Bronchial epithelial cell (primary cell): ENCODE measurements around the gene PRICKLE2. TPM values are rescaled to one million over a fixed set of nuclear protein-coding genes. Genes with fewer than 3 reads are reported as not detected.

ENCODE experiments used
- DNase-seq: peaks from one replicate; pipeline ENCODE4 v3.0.0-alpha.2; 2010; ENCODE audit warnings: low read depth
- FAIRE-seq: peaks from 2 replicates; lab custom pipeline; 2011; peaks lifted over from hg19 to GRCh38; lab: Jason Lieb, UNC
- H3K27me3 ChIP-seq: 2 replicates; pipeline ENCODE4 v1.5.1; 2011; ENCODE audit warnings: low read length; ENCODE audit not compliant: control insufficient read depth, insufficient read depth
- H3K36me3 ChIP-seq: 2 replicates; pipeline ENCODE4 v1.5.1; 2011; ENCODE audit warnings: low read length; ENCODE audit not compliant: control insufficient read depth, insufficient read depth
- H3K4me3 ChIP-seq: 2 replicates; pipeline ENCODE4 v1.5.1; 2011; ENCODE audit warnings: mild to moderate bottlenecking, low read depth, low read length, control low read depth
- total RNA-seq: library from RNA; depleted of rRNA; stranded (reverse); fragments of >200 nt; gene quantifications from 2 replicates; pipeline ENCODE4 v1.2.1, GENCODE V29; 2014
- TF ChIP-seq, protein P1 (sequence below): IDR thresholded peaks from 2 replicates; pipeline ENCODE4 v1.5.1; 2011; ENCODE audit warnings: mild to moderate bottlenecking, moderate library complexity, low read length, control low read depth, inconsistent platforms; ENCODE audit not compliant: insufficient read depth, severe bottlenecking

PRICKLE2 gene
- total RNA-seq, 1 donor from 2014 or later: 2.4 TPM

DNA sequence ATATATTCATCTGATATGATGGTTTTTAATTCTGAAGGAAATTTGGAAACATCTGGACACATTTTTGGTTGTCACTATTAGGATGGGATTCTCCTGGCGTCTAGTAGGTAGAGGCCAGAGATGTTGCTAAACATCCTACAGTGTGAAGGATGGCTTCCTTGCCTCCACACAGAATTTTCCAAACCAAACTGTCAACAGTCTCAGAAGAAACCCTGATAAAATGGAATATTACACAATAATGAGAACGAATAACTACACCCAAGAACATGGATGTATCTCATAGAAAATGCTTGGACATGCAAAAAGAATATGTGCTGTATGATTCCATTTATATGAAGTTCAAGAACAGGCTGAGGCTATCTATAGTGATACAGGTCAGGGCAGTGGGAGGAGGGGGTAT lies 122.1 kb downstream of the PRICKLE2 start:
- FAIRE-seq (no peak), DNase-seq (no peak)
- TF ChIP-seq, protein P1, sequence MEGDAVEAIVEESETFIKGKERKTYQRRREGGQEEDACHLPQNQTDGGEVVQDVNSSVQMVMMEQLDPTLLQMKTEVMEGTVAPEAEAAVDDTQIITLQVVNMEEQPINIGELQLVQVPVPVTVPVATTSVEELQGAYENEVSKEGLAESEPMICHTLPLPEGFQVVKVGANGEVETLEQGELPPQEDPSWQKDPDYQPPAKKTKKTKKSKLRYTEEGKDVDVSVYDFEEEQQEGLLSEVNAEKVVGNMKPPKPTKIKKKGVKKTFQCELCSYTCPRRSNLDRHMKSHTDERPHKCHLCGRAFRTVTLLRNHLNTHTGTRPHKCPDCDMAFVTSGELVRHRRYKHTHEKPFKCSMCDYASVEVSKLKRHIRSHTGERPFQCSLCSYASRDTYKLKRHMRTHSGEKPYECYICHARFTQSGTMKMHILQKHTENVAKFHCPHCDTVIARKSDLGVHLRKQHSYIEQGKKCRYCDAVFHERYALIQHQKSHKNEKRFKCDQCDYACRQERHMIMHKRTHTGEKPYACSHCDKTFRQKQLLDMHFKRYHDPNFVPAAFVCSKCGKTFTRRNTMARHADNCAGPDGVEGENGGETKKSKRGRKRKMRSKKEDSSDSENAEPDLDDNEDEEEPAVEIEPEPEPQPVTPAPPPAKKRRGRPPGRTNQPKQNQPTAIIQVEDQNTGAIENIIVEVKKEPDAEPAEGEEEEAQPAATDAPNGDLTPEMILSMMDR: no peak
- H3K4me3 ChIP-seq: no peak overlapping the region
- no peaks in the 10 kb centered on the region for H3K27me3 ChIP-seq
- H3K36me3 ChIP-seq: peaks cover 2% of the 10 kb centered on the region

DNA sequence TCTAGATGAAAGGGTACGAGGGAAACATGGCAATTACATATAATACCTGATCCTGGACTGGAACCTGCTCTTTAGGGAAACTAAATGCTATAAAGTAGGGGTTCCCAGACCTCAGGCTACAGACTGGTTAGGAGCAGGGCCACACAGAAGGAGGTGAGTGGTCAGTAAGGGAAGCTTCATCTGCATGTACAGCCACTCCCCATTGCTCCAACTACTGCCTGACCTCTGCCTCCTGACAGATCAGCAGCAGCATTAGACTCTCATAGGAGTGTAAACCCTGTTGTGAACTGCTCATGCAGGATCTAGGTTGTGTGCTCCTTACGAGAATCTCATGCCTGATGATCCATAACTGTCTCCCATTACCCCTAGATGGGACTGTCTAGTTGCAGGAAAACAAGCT lies 123.1 kb downstream of the PRICKLE2 start:
- Histone ChIP-seq H3K27me3 (no peaks in the 10 kb centered on the region), H3K4me3 (no peak overlapping the region), H3K36me3 (peaks cover 2% of the 10 kb centered on the region)
- FAIRE-seq: no peak
- no peak for DNase-seq
- TF ChIP-seq, protein P1: no peak

DNA sequence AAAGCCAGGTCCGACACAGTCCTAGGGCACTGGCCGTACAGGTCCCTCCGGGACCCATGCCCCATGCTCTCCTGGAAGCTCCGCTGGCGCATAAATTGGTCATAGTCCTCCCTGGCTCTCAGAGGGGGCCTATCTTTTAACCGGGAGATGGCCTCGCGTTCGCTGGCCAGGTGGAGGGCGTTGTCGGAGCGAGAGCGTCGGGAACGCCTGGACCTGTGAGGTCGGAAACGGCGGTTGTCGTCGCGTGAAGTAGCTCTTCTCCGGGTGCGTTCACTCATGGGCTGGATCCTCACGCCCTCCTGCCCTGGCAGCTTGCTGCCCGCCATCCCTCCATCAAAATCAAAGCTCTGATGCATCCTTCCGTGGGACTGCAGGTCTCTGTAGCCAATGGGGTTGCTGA lies 126.0 kb downstream of the PRICKLE2 start:
- H3K27me3 ChIP-seq: no peaks in the 10 kb centered on the region
- H3K36me3 ChIP-seq: peaks cover 2% of the 10 kb centered on the region
- no peak overlapping the region for H3K4me3 ChIP-seq
- TF ChIP-seq, protein P1: no peak
- peak; percentile 36 for FAIRE-seq
- DNase-seq: no peak

GRCh38 chr3:64098670-64099069 lies 126.6 kb downstream of the PRICKLE2 start:
- Histone ChIP-seq H3K27me3 (no peaks in the 10 kb centered on the region), H3K4me3 (no peak overlapping the region), H3K36me3 (peaks cover 2% of the 10 kb centered on the region)
- DNase-seq: peak; percentile 71
- TF ChIP-seq, protein P1: no peak
- FAIRE-seq: no peak

DNA sequence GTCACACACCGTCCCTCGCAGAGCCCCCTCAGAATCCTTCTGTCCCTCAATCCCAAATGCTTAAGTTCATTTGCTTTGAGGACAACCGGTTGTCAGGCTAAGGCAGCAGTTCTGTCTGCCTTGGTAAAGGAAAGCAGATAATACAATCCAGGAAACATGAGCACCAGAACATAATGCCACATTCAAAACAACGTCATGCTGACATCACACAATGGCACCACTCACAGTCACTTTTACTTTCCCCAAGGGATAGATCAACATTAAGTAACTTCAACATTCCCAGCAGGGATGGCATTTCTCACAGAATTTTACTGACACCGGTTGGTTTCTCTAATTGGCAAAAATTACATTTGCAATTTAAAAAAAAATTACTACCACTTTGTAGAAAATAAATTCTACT lies 127.3 kb downstream of the PRICKLE2 start:
- DNase-seq (no peak), FAIRE-seq (no peak)
- H3K27me3 ChIP-seq: no peaks in the 10 kb centered on the region
- peaks cover 2% of the 10 kb centered on the region for H3K36me3 ChIP-seq
- H3K4me3 ChIP-seq: no peak overlapping the region
- TF ChIP-seq, protein P1: no peak

- TF ChIP-seq, protein P1: no peak
- H3K36me3 ChIP-seq: peaks cover 2% of the 10 kb centered on the region
- no peaks in the 10 kb centered on the region for H3K27me3 ChIP-seq
- no peak for FAIRE-seq
- H3K4me3 ChIP-seq: no peak overlapping the region
- no peak for DNase-seq
Measured at GRCh38 chr3:64095802-64096201, 129.5 kb downstream of the PRICKLE2 start.
